MM.1S (cell line): ENCODE results near the gene TOP3A.

Experiments
- DNase-seq: peaks from one replicate; pipeline ENCODE4 v3.0.0-alpha.2; 2015
- H2AFZ ChIP-seq: fragments of 300-600 bp; sonication (generic); 2 replicates; pipeline ENCODE4 v1.6.0; 2016; ENCODE audit warnings: antibody characterized with exemption, low read length
- H3F3A ChIP-seq: fragments of 300-600 bp; sonication (generic); 2 replicates; pipeline ENCODE4 v1.6.1; 2016; ENCODE audit warnings: mild to moderate bottlenecking, antibody characterized with exemption, low read length, moderate library complexity, mixed read lengths; ENCODE audit not compliant: insufficient read depth
- H3K27ac ChIP-seq: fragments of 300-600 bp; sonication (generic); 2 replicates; pipeline ENCODE4 v1.5.1; 2016; ENCODE audit warnings: mild to moderate bottlenecking, low read length
- H3K27me3 ChIP-seq: fragments of 300-600 bp; sonication (generic); replicated peaks from 2 replicates; pipeline ENCODE4 v1.6.0; 2016; ENCODE audit warnings: low read length; ENCODE audit not compliant: insufficient read depth
- H3K36me3 ChIP-seq: fragments of 300-600 bp; sonication (generic); replicated peaks from 2 replicates; pipeline ENCODE4 v1.6.1; 2016; ENCODE audit warnings: mild to moderate bottlenecking, low read length, mixed read lengths; ENCODE audit not compliant: insufficient read depth
- H3K4me1 ChIP-seq: fragments of 300-600 bp; sonication (generic); 2 replicates; pipeline ENCODE4 v1.6.1; 2016; ENCODE audit warnings: low read length, mixed read lengths
- H3K4me2 ChIP-seq: fragments of 300-600 bp; sonication (generic); 2 replicates; pipeline ENCODE4 v1.6.0; 2016; ENCODE audit warnings: low read depth, low read length
- H3K4me3 ChIP-seq: fragments of 300-600 bp; sonication (generic); 2 replicates; pipeline ENCODE4 v1.5.1; 2016; ENCODE audit warnings: low read length, mixed read lengths
- H3K79me2 ChIP-seq: fragments of 300-600 bp; sonication (generic); 2 replicates; pipeline ENCODE4 v1.6.1; 2016; ENCODE audit warnings: mixed run types, low read length, mixed read lengths
- H3K9ac ChIP-seq: fragments of 300-600 bp; sonication (generic); 2 replicates; pipeline ENCODE4 v1.6.1; 2016; ENCODE audit warnings: low read length, mixed read lengths
- H3K9me2 ChIP-seq: fragments of 300-600 bp; sonication (generic); replicated peaks from 2 replicates; pipeline ENCODE4 v1.6.1; 2016; ENCODE audit warnings: mild to moderate bottlenecking, low read length, mixed read lengths; ENCODE audit not compliant: insufficient read depth
- H3K9me3 ChIP-seq: fragments of 300-600 bp; sonication (generic); replicated peaks from 2 replicates; pipeline ENCODE4 v1.6.1; 2016; ENCODE audit warnings: mild to moderate bottlenecking, low read length, mixed read lengths; ENCODE audit not compliant: insufficient read depth
- H4K20me1 ChIP-seq: fragments of 300-600 bp; sonication (generic); 2 replicates; pipeline ENCODE4 v1.6.1; 2016; ENCODE audit warnings: mild to moderate bottlenecking, low read length, moderate library complexity, mixed read lengths; ENCODE audit not compliant: insufficient read depth
- EZH2 ChIP-seq: fragments of 300-600 bp; sonication (generic); optimal IDR thresholded peaks from 2 replicates; pipeline ENCODE3; 2017; ENCODE audit warnings: low read depth, mild to moderate bottlenecking, antibody characterized with exemption, low read length, mixed read lengths
- EZH2phosphoT487 ChIP-seq: fragments of 300-600 bp; sonication (generic); IDR thresholded peaks from 2 replicates; pipeline ENCODE4 v1.6.1; 2018; ENCODE audit warnings: antibody characterized with exemption, low read length
- TF ChIP-seq, protein P1 (sequence below): fragments of 300-600 bp; sonication (generic); IDR thresholded peaks from 2 replicates; pipeline ENCODE4 v1.5.1; 2016; ENCODE audit warnings: antibody characterized with exemption, low read length, mixed read lengths

TOP3A gene

DNA sequence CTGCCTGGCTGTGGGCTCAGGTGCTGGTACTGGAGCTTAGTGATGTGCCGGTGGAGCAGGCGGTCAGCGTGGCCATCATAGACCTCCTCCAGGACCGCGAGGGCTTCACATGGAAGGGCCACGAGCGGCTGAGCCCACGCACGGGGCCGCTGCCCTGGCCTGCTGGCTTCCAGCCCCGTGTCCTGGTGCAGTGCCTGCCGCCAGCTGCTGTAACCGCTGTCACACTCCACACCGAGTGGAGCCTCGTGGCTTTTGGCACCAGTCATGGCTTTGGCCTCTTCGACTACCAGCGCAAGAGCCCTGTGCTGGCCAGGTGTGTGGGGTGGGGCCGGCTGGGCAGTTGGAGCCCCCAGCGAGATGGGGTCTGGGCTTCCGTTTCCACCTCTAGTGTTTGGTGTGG is 77.3 kb downstream of the TOP3A start:
- Histone ChIP-seq H2AFZ (no peak overlapping the region), H3K4me1 (no peaks in the 10 kb centered on the region), H3K9me3 (no peaks in the 10 kb centered on the region), H3K4me3 (no peak overlapping the region), H3K27me3 (no peaks in the 10 kb centered on the region), H3K79me2 (no peaks in the 10 kb centered on the region), H3K4me2 (no peak overlapping the region), H3K36me3 (no peaks in the 10 kb centered on the region), H3K27ac (no peak overlapping the region), H3K9ac (no peak overlapping the region), H3F3A (no peaks in the 10 kb centered on the region), H4K20me1 (no peaks in the 10 kb centered on the region), H3K9me2 (no peaks in the 10 kb centered on the region)
- TF ChIP-seq EZH2 (no peak), EZH2phosphoT487 (no peak)
- TF ChIP-seq, protein P1, sequence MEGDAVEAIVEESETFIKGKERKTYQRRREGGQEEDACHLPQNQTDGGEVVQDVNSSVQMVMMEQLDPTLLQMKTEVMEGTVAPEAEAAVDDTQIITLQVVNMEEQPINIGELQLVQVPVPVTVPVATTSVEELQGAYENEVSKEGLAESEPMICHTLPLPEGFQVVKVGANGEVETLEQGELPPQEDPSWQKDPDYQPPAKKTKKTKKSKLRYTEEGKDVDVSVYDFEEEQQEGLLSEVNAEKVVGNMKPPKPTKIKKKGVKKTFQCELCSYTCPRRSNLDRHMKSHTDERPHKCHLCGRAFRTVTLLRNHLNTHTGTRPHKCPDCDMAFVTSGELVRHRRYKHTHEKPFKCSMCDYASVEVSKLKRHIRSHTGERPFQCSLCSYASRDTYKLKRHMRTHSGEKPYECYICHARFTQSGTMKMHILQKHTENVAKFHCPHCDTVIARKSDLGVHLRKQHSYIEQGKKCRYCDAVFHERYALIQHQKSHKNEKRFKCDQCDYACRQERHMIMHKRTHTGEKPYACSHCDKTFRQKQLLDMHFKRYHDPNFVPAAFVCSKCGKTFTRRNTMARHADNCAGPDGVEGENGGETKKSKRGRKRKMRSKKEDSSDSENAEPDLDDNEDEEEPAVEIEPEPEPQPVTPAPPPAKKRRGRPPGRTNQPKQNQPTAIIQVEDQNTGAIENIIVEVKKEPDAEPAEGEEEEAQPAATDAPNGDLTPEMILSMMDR = no peak
- DNase-seq = no peak

DNA sequence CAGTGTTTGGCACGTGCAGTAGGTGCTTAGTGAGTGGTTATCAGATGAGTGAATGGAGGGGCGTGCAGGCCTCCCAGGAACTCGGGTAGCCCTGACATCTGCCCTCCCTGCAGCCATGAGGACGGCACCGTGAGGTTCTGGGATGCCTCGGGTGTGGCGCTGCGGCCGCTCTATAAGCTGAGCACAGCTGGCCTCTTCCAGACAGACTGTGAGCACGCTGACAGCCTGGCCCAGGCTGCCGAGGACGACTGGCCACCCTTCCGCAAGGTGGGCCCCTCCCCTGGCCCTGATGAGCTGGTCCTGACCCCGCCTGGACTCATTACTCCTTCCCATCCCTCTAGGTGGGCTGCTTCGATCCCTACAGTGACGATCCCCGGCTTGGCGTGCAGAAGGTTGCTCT is 78.3 kb downstream of the TOP3A start:
- no peak overlapping the region for H3K9ac ChIP-seq
- H3K9me3 ChIP-seq = no peaks in the 10 kb centered on the region
- H4K20me1 ChIP-seq = no peaks in the 10 kb centered on the region
- DNase-seq = no peak
- H3K4me1 ChIP-seq = no peaks in the 10 kb centered on the region
- no peaks in the 10 kb centered on the region for H3K9me2 ChIP-seq
- no peak overlapping the region for H3K4me3 ChIP-seq
- no peaks in the 10 kb centered on the region for H3K36me3 ChIP-seq
- H3F3A ChIP-seq = no peaks in the 10 kb centered on the region
- no peak overlapping the region for H3K4me2 ChIP-seq
- H3K27me3 ChIP-seq = no peaks in the 10 kb centered on the region
- TF ChIP-seq, protein P1 = no peak
- TF ChIP-seq EZH2phosphoT487 (no peak), EZH2 (no peak)
- no peak overlapping the region for H3K27ac ChIP-seq
- no peak overlapping the region for H2AFZ ChIP-seq
- no peaks in the 10 kb centered on the region for H3K79me2 ChIP-seq

DNA sequence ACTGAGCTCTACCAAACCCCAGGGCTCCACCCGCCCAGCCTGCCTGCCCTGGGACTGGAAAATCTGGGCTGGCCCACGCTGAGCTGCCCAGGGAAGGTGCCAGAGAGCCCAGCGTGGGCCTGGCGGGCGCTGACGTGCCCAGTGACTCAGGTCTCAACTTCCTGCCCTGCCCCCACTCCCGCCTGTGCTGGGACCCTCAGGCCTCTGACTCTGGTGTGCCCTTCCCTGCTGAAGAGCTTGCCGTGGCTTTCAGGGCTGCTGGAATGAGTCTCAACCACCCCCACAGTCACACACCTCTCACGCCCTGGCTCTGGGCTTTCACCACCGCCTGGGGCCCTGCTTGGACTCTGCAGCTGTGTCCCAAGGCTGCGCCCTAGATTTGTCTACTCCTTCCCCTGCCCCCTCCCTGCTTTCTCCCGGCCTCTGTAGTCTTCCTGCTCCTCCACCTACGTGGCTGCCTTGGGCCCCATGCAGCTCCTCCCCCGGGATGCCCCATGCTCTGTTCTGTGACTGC is 79.0 kb downstream of the TOP3A start:
- no peaks in the 10 kb centered on the region for H3K4me1 ChIP-seq
- TF ChIP-seq EZH2phosphoT487 (no peak), EZH2 (no peak)
- TF ChIP-seq, protein P1 = no peak
- no peak overlapping the region for H3K9ac ChIP-seq
- H3K79me2 ChIP-seq = no peaks in the 10 kb centered on the region
- DNase-seq = no peak
- no peaks in the 10 kb centered on the region for H3F3A ChIP-seq
- no peaks in the 10 kb centered on the region for H3K9me3 ChIP-seq
- no peak overlapping the region for H3K4me2 ChIP-seq
- no peak overlapping the region for H3K27ac ChIP-seq
- no peak overlapping the region for H3K4me3 ChIP-seq
- no peaks in the 10 kb centered on the region for H3K36me3 ChIP-seq
- no peak overlapping the region for H2AFZ ChIP-seq
- H3K9me2 ChIP-seq = no peaks in the 10 kb centered on the region
- no peaks in the 10 kb centered on the region for H3K27me3 ChIP-seq
- no peaks in the 10 kb centered on the region for H4K20me1 ChIP-seq
